Upper lobe of left lung (tissue), 4 donors: Measurements from ENCODE around the gene PDS5A.

Experiments
- POLR2AphosphoS5 ChIP-seq, 2 donors: sonication (generic); formaldehyde crosslinking; IDR thresholded peaks; one replicate each; pipeline ENCODE4 v1.5.1; 2017; ENCODE audit warnings: antibody characterized with exemption in 2 of 2
- TF ChIP-seq, protein P1 (sequence below), 6 experiments: fragments of 450-650 bp in 4 of 6; fragments of 200-600 bp in 2 of 6; sonication (generic) in 2 of 6; IDR thresholded peaks; one replicate each; pipeline ENCODE4 v1.5.1; 2016 to 2019; ENCODE audit warnings: antibody characterized with exemption in 6 of 6

DNA sequence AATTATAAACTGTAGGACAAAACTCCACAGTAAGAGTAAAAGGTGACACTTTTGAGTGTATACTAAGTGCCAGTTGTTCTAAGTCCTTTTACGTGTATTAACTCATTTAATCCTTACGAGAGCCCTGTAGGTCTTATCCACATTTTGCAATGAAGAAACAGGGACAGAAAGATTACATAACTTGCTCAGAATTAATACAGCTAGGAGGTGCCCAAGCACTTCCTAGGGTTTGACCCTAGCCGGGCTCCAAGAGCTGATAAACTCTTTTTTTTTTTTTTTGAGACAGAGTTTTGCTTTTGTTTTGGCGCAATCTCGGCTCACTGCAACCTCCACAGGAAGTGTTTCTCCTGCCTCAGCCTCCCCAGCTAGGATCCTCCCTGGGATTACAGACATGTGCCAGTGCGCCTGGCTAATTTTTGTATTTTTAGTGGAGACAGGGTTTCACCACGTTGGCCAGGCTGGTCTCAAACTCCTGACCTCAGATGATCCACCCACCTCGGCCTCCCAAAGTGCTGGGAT is 169.4 kb downstream of the PDS5A start:
- TF ChIP-seq, protein P1, sequence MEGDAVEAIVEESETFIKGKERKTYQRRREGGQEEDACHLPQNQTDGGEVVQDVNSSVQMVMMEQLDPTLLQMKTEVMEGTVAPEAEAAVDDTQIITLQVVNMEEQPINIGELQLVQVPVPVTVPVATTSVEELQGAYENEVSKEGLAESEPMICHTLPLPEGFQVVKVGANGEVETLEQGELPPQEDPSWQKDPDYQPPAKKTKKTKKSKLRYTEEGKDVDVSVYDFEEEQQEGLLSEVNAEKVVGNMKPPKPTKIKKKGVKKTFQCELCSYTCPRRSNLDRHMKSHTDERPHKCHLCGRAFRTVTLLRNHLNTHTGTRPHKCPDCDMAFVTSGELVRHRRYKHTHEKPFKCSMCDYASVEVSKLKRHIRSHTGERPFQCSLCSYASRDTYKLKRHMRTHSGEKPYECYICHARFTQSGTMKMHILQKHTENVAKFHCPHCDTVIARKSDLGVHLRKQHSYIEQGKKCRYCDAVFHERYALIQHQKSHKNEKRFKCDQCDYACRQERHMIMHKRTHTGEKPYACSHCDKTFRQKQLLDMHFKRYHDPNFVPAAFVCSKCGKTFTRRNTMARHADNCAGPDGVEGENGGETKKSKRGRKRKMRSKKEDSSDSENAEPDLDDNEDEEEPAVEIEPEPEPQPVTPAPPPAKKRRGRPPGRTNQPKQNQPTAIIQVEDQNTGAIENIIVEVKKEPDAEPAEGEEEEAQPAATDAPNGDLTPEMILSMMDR (IDR thresholded peaks at IDR 0.05), result no peak
- TF ChIP-seq POLR2AphosphoS5 (IDR thresholded peaks at IDR 0.05), result no peak
